ENCODE results near the gene RPS6KA4.

RPS6KA4 gene

DNA sequence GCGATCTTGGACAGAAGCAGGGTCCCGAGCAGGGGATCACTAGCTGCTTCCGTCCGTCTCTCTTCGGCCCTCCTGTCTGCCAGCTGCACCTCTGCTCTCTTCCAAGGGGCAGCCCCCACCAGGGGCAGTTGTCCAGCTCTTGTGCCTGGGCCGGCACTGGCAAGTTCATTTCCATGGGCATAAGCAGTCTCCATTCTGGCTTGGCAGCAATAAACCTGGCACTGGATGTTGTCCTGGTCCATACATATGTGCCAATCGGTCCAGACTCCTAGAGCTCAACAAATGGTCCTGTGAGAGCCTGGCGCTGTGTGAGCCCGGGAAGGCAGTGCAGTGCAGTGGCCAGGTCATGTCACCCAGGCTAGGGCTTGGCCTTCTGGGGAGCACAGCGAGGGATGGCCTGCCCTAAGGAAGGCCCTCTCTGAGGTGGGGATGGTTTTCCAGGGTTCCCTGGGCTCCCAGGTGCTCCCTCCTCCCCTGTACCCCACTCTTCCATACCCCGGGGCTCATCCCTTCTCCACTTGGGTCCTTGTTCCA is 60.4 kb downstream of the RPS6KA4 start:
- no peak for DNase-seq (ENCODE audit: low spot score)

DNA sequence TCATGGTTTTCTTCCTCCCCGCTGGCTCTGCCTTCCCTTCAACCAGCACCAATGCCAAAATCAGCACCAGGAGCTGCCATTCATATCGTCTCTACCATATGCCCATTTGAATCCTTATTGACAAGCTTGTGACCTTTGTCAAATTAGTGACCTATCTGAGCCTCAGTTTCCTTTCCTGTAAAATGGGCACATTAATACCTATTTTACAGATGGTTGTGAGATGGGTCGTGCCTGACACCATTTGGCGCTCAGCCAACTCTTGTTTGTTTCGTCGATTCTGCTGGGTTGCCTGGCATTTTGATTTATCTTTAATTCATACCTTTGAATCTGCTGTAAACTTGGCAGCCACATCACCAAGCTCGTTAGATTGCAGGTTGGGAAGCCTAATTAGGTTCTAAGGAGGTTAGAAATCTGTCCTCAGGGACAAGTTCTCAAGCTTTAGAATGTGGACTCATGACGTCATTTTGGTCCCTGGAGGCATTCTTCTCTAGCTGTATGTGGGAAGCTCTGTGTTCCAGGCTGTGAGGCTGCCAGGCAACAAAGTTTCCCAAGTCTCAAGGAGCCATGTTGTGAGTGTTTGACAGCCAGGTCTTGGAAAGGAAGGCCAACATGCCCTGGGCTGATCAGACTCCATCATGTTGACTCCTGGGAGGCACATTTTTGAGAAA is 61.0 kb downstream of the RPS6KA4 start:
- no peak for DNase-seq (ENCODE audit: low spot score)
